NCI-H1105 (cell line): Measurements from ENCODE around the gene TENT4A.

ENCODE experiments used
- DNase-seq: peaks from one replicate; lab custom pipeline; 2025; lab: John Stamatoyannopoulos, UW

Gene TENT4A

DNA sequence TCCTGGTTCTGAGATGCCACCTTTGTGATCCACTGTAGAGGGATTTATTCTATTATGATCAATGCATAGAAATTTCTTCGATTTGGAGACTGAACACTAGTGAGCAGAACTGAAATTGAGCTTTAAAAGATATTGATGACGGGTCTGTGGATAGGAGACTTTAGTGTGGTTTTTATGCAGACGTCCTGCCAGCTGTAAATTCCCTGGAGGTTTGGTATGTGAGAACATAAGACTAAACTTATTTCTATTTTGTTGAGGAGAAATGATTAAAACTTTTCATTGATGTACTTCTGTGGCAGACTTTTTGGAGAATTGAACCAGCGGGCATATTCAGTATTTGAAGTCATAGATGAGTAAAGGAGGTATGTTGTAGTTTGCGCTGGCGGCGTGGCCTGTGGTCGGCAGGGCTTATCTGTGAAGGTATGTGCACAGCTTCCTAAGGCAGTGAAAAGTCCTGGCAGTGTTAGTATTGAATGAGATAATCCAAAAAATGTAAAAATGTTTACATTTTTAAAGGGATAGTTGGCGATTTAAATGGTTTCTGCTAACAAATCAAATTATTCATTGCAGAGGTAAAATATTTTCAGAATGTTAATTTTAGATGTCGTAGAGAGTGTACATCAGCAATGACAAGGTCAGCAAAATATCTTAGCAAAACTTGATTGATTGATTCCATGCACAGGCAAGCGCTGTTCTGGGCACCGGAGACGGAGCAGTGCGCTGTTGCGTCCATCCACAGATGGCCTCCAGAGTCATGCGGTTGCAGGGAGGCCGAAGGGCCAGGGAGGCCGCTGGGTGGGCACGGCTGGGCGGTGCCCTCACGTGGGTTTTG is 20.4 kb downstream of the TENT4A start:
- DNase-seq = no peak

DNA sequence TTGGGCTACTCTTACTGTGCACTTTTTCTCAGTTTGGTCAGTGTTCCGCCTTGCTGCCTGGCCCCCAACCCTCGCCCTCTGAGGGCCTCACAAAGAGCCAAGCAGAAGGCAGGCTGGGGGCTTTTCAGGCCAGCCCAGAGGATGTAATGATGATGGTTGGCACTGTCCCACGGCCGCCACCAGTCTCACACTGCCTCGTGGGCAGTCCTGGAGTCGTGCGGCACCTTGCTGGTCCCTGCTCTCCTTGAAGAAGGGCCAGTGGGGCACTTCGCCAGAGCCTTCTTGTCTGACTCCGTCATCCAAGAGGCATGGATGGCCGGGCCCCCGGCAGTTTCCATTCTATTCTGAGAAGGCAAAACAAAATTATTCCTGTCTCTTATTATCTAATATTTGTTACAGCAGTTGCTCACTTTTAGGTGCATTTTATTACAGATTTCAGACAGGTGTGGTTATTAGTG is 21.0 kb downstream of the TENT4A start:
- DNase-seq = no peak

DNA sequence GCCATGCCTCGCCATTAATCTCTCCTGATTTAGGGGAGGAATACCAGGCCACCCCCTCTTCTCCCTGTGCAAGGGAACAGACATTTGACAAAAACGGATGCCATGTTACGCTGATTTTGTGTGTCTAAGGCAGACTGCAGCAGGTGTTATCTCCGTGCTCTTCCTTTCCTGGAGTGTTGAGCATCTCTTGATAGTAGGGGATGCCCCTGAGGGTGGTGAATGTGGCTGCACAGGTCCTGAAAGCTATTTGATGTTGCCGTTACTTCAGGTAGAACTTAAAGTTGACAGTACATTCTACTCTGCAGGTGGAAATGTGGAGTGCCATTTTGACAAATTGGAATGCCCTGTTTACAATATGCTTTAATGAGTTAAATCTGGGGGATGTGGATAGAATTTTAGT is 21.5 kb downstream of the TENT4A start:
- no peak for DNase-seq

DNA sequence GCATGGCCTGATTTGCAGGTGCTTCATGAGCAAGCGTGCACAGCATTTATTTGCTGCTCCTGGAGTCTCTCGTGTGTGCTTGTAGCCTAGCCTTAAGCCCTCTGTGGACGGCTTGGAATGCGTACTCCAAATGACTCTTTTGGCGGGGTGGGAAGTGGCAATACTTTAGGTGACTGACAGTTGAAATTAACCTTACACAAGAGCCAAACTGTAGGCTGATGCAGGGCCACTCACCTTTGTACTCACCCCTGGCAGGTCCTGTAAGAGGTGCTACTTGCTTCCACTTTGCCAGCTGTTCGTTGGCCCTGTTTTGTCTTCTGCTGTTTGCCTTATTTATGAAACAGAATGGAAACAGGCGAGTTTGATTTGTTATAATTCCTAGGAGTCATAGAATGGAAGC is 22.9 kb downstream of the TENT4A start:
- no peak for DNase-seq

DNA sequence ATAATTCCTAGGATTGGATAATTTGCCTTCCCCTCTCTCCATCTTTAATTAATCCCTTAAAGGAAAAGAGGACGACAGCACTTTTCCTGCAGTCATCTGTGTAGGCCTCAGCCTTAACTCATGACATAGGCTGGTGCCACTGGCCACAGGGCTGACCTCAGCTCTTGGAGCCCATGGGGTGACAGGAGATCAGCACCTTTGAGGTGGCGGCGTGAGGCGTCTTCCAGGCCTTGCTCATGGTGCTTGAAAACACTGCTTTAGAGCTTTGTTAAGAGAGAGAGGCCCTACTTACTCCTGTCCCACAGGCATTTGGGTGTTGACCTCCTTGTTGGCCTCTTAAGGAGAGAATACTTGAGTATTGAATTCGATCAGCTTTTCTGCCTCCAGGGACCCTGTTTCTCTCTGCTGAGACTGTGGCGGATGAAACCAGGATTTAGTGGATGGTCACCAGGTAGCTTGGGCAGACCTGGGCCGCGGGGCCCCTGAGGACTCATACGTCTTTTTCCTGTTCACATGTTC is 23.4 kb downstream of the TENT4A start:
- no peak for DNase-seq

DNA sequence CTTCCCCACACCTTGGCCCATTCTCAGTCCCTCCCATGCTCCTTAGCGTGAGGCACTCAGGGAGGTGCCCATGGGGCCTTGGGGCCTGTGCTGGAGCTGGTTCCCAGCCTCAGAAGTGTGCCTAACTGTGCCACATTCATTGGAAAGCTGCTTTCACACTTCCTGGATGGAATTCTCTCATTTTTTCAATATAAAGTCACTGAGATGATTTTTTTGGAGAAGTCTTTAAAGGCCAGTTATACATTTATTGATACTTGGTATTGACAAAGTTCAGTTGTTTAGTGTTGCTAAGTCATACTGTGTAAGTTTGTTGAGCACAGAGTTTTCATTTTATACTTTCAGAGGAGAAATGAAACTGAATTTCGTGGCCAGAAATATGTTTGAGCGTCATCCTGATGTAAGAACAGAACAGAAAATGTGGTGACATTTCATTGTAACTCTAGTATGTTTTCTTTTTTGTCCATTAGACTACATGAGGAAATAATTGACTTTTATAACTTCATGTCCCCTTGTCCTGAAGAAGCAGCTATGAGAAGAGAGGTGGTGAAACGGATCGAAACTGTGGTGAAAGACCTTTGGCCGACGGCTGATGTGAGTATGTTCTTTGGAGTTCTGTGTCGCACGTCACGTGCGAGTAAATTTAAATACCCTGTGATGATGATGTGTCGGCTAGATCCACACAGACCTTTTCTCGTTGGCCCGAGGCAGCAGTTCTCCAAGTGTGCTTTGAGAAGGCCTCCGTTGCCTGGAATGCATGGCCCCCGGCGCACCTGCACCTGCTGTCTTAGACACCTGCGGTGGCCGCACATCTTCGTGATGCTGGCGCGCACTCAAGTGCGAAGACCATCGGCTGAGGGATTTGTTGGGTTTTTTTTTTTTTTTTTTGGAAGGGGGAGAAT is 24.1 kb downstream of the TENT4A start:
- no peak for DNase-seq

DNA sequence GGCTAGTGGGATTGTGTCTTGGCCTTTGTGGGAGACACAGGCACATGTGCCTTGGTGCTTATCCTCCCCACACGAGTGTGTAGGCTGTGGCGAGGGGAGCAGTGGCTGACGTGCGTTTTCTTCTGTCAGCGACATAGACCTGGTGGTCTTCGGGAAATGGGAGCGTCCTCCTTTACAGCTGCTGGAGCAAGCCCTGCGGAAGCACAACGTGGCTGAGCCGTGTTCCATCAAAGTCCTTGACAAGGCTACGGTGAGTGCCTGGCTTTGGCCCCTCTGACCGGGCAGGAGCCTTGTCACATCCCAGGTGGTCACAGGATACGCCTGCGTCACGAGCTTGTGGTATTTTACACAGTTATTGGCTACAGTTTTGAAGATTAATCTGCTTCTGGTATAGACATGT is 26.4 kb downstream of the TENT4A start:
- no peak for DNase-seq

DNA sequence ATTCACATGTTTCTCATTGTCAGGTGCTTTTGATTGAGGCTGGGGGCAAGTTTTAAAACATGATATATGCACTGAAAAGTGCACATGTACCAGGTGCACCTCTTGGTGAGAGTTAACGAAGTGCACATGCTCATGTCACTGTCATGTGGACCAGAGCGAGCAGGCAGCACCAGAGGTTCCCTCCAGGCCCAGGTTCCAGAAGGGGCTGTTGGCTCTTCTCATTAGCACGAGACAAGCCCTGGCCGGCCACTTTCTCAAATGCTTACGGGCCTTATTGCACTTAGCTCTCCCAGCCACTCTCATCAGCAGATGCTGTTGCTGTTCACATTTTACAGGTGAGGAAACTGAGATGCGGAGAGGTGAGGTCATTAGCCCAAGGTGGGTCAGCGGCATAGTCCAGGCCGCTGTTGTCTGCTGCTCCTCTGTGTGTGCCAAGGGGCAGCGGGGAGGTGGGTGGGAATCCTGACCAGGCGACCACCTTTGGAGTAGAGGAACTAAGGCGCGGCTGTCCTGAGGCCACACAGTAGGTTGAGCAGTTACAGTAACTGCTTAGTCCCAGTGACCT is 27.4 kb downstream of the TENT4A start:
- DNase-seq = no peak

DNA sequence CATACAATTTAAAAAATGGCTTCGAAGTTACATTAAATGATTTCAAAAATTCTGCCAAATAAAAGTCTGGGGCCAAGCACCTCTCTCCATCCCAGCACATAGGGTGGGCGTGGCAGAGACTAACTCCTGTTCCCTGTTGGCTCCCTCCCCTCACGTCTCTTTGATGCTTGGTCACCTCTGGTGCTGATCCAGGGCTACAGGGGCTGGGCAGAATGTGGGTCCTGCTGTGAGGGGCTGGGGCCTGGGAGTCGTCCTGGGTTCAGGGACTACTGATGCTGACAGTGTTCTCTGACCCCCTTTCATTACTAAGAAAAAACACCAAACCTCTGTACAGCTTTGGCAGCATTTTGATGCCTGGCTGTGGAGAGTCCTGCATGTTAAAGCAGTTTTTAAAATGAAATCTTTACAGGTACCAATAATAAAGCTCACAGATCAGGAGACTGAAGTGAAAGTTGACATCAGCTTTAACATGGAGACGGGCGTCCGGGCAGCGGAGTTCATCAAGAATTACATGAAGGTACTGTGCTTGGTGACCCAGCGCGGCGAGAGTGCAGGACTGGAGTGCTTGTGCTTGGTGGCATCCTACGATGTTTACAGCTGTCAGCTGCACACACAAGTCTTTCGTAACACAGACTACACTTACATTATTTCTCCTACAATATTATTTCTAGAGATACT is 29.0 kb downstream of the TENT4A start:
- no peak for DNase-seq

DNA sequence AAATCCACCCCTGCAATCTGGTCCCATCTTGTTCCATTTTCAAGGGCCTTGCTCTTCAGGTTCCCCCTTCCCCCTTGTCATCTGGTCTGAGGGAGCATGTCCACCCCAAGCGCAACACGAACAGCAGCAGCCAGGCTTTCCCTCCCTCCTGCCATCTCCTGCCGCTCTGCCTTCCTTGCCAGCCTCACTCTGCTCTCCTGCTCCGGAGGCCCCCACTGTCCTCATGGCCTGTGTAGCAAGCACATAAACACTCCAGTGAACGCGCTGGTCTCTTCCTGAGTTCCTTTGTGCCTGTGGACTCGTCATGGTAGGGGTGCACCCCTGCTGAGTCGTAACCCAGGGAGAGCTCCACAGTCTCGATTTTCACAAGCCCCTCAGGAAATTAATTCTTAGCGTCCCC is 29.9 kb downstream of the TENT4A start:
- no peak for DNase-seq

DNA sequence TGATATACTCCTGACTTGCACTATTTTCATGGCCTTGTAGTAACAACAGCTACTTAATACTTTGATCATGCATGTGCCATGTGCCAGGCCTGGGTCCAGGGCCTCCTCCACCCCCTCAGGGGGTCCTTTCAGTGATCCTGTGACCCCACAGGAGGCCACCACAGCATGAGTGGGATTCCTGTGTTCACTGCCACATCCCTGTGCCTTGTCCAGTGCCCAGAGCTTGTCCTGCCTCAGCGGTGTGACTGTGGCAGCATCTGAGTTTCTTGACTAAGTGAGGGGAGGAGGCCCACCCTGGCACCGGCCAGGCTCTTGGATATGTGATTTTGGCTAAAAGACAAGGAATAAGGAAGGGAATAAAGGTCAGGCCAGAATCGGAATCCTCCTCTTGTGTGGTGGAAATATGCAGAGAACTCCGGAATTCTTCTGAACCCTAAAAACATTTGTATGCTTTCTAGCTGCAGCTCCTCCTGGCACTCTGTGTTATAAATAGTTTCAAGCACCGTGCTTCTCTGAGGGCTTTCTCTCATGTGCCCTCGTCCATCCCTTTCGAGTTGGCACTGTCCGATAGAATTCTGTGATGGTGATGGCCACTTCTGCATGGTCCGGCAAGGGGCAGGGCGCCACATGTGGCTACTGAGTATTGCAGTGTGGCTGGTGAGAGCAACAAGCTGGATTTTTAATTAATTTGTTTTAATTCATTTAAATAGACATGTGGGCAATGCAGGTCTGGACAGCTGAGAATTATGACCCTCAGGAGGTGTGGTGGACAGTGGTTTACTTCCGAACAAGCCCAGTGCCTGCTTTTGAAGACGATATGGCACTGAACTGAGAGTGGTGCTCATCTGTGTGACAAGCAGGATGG is 31.8 kb downstream of the TENT4A start:
- DNase-seq = no peak

DNA sequence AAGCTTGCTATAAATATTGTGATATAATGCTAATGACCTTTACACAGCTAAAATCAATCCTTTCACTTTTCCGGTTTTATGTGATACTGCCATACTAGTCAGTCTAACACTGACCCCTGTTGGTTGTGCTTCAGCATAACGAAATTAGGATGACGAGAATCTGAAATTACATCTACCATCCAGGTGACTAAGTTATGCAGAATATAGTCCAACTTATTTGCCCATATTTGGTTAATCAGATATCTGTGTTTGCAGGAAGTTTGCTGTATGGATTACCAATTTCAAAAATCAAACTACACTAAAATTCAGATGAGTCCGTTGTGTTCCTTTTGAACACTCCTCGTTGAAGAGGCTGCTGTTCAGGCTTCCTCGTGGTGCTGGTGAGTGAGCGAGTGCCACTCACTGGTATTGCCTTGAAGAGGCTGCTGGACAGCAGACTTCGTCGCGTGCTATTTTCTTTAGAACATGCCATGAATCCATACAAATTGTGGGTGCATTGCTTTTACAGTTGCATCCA is 32.5 kb downstream of the TENT4A start:
- peak; percentile 24 for DNase-seq

DNA sequence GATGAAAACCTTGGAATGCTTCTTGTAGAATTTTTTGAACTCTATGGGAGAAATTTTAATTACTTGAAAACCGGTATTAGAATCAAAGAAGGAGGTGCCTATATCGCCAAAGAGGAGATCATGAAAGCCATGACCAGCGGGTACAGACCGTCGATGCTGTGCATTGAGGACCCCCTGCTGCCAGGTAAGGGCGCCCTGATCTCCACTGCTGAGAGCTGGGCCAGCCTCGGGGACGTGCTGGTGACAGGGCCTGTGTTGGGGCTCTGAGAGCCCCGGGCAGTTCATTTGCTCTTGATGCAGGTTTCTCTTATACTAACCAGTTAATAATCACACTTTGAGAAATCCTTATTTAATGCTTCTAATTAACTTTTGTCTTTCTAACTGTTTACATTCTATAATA is 33.0 kb downstream of the TENT4A start:
- no peak for DNase-seq

DNA sequence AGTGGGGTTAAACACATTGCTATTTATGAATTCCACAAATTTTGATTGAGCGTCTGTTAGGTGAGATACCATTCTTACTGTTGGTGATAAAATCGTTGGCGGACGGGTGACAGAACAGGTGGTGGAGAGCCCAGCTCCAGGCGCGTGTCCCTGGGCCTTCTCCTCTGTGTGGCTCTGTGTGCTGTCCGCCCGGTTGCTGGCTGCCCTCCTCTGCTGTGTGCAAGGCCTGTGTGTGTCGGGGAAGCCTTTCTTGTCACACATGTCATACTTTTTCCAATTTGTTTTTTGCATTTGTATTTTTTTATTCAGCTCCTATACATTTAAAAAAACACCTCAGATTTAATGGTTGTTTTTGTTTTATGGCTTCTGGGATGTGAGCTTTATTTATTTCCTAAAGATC is 33.9 kb downstream of the TENT4A start:
- no peak for DNase-seq

DNA sequence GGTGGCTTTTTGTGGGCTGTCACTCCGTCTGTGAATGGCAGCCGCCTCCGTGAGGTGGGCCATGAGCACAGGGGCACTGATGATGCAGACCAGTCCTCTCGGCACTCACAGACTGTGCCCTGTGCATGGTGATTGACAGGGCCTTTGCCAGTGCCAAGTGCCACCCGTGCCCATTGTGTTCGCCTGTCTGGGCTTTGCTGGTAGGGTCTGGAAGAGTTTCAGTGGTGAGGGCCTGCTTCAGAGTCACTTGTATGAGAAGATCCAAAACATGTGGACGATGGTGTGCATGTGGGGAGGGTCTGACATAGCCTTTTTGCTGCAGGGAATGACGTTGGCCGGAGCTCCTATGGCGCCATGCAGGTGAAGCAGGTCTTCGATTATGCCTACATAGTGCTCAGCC is 34.9 kb downstream of the TENT4A start:
- DNase-seq = no peak

DNA sequence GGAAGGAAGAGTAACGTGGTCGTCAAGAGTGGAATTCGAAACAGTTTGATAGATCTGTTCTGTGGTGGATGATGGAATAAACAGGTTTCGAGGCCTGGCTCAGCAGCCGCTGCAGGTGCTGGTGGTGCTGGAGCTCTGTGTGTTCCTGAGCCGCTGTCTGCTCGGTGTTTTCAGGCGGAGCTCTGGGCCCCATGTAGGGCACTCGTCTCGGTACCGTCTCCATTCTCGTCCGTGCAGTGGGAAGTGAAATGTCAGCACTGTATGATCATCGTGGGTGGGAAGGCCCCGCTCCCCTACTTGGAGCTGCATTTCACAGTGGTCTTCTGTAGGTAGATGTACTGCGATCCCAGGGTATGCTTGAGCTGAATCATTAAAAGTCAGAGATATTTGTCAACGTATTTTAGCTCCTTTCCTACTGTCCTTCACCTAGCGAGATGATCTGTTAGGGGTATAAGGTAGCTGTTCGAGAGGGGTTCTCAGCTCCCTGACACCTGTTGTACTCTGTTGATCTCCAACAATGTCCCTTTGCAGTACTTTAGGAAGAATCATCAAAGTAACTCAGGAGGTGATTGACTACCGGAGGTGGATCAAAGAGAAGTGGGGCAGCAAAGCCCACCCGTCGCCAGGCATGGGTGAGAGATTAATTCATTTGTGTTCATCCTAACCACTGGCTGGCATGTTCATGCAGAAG is 35.9 kb downstream of the TENT4A start:
- no peak for DNase-seq

DNA sequence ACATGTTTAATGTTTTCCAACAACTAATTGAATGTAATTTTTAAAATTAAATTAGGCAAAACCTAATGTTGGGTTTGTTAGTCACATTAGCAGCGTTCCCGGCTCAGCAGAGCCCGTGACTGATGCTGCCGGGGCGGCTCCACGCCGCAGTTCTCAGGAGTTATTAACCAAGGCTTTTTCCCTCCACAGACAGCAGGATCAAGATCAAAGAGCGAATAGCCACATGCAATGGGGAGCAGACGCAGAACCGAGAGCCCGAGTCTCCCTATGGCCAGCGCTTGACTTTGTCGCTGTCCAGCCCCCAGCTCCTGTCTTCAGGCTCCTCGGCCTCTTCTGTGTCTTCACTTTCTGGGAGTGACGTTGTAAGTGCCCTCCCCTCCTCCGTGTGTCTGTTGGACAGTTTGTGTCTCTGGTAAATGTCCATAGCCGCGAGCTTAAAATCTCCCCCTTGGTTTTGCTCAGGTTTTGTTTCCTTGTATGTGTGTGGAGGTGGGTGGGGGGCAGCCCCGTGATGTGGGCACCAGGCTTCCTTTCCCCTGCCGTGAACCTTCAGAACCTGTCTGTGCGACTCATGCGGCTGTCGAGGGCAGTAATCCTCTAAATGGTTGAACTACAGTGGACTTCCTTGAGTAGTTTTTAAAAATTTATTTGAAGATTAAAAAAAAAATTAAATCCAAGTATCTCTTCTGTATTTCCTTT is 37.1 kb downstream of the TENT4A start:
- no peak for DNase-seq

DNA sequence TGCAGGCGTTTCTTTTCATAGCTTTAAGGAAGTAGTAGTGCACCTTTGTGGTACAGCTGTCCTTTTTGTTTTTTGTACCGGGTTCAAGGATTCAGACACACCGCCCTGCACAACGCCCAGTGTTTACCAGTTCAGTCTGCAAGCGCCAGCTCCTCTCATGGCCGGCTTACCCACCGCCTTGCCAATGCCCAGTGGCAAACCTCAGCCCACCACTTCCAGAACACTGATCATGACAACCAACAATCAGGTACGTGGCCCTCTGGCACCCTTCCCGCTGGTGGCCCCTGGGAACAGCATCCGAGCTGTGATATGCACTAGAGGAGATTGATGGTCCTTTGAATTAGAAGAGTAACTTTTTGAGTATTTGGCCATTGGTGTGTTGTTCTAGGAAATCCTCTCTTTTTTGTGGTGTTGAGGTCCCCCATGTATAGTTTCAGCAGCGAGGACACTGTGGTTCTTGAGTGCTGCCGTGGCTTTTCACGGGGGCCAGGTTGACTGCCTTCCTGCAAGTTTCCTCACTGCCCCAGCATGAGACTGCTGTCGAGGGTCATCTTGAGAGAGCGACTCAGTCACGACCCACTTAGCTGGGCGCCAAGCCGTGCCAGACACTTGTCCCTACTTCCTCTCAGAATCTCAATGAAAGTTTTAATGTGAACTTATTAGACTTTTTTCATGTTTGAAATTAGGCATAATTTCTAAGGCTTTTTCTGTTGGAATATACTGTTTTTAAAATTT is 37.9 kb downstream of the TENT4A start:
- no peak for DNase-seq

DNA sequence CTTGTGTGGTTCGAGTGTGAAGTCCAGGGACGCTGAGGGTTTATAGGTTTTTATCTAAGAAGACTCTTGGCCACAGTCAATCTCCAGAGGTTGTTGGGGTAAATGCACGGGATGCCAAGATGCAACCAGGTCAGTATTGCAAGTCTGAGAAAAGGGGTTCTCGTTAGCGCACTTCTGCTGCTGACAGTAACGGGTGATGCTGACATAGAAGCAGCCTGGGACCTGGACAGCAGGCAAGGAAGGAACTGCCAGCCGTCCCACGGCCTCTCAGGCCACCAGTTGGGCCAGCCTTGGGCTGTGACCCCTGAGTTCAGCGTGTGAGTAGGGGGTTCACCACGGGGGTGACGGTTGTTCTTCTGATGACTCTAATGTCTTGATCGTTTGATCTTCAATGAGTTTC is 39.0 kb downstream of the TENT4A start:
- no peak for DNase-seq
